NB4 (cell line): ENCODE measurements around the gene ZBP1.

Source experiments
- DNase-seq: peaks from one replicate; pipeline ENCODE4 v3.0.0; 2010; ENCODE audit warnings: low read depth
- H3K4me3 ChIP-seq: one replicate; pipeline ENCODE4 v1.5.1; 2011; ENCODE audit warnings: mild to moderate bottlenecking, low read depth, low read length, moderate library complexity
- CTCF ChIP-seq: IDR thresholded peaks from one replicate; pipeline ENCODE4 v1.5.1; 2012; ENCODE audit warnings: low read depth, low read length
- MYC ChIP-seq: IDR thresholded peaks from 2 replicates; pipeline ENCODE4 v1.6.1; 2011; ENCODE audit warnings: low read depth, low read length
- POLR2A ChIP-seq: IDR thresholded peaks from 2 replicates; pipeline ENCODE4 v1.6.1; 2011; ENCODE audit warnings: mild to moderate bottlenecking; ENCODE audit not compliant: insufficient read length; ENCODE audit errors: extremely low read depth
- TF ChIP-seq, protein P1 (sequence below): IDR thresholded peaks from 2 replicates; pipeline ENCODE4 v1.6.1; 2011; ENCODE audit warnings: low read depth, low read length

ZBP1 gene

GRCh38 chr20:57591289-57592229, 28.7 kb downstream of the ZBP1 start:
- no peak for DNase-seq
- no peak for TF ChIP-seq POLR2A
- TF ChIP-seq MYC, result no peak
- TF ChIP-seq, protein P1, sequence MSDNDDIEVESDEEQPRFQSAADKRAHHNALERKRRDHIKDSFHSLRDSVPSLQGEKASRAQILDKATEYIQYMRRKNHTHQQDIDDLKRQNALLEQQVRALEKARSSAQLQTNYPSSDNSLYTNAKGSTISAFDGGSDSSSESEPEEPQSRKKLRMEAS, result no peak
- TF ChIP-seq CTCF, result no peak
- no peak overlapping the region for H3K4me3 ChIP-seq

GRCh38 chr20:57590485-57591288, 29.5 kb downstream of the ZBP1 start:
- DNase-seq, result no peak
- H3K4me3 ChIP-seq, result no peak overlapping the region
- TF ChIP-seq POLR2A (no peak), CTCF (no peak), MYC (no peak)
- TF ChIP-seq, protein P1, result no peak

DNA sequence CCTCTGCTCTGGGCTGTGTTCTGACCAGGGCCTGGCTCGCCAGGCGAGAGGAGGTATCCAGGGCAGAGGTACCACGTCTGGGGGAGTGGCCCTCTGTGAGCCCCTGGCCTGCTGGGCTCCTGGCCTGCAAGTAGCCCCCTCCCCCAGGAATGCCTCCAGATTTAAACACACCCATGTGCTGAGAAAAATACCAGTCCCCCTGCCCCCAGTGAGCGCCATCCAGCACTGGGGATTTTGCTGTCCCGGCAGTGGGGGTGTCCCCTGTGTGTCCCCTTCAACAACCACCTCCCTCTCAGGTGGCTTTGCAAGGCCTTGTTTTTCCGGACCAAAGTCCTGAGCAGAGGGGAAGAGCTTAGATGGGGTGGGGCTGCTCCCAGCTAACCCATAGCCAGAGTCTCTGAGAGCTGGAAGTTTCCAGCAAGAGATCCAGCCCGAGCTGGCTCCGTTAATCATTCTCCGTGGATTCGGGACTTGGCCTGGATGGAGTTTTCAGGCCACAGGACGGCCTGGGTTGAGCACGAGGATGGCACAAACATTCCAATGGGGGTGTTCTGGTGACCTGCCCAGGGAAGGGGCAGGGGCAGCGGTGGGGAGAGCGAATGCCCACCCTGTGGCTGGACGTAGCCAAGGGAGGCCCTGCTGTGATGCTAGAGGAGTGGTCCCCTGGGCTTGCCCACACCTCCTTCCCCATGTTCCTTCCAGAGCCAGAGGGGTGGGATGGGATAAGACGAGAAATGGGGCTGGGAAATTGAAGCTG, 30.3 kb downstream of the ZBP1 start:
- H3K4me3 ChIP-seq, result no peak overlapping the region
- no peak for DNase-seq
- TF ChIP-seq, protein P1, result no peak
- TF ChIP-seq POLR2A (no peak), CTCF (no peak), MYC (no peak)

- no peak for TF ChIP-seq MYC
- TF ChIP-seq, protein P1, result no peak
- TF ChIP-seq POLR2A, result no peak
- no peak for TF ChIP-seq CTCF
- no peak for DNase-seq
- no peak overlapping the region for H3K4me3 ChIP-seq
Observed at GRCh38 chr20:57589123-57589727, 31.0 kb downstream of the ZBP1 start.

GRCh38 chr20:57588596-57588995, 31.6 kb downstream of the ZBP1 start:
- DNase-seq, result no peak
- TF ChIP-seq, protein P1, result no peak
- TF ChIP-seq POLR2A (no peak), MYC (no peak), CTCF (no peak)
- H3K4me3 ChIP-seq, result no peak overlapping the region
